ENCODE results near the gene LPP. TPM values are rescaled to one million over a fixed set of nuclear protein-coding genes. Genes with fewer than 3 reads are reported as not detected.

Gene LPP
- total and polyA plus RNA-seq, 2 donors (not counting 1 experiment from before 2014, with no cell fraction given), result 7.6 to 81.7 TPM

GRCh38 chr3:188205992-188206416 is 52.0 kb downstream of the LPP start:
- H2AFZ ChIP-seq (ENCODE audit: insufficient read depth, low read depth, low read length, poor library complexity, severe bottlenecking), result no peak overlapping the region
- H3K27me3 ChIP-seq (replicated peaks in 1 of 4; ENCODE audit: control extremely low read depth in 1 of 4, control insufficient read depth in 3 of 4, insufficient read depth in 4 of 4, low read length in 3 of 4), result no peaks in the 10 kb centered on the region
- no peak overlapping the region for H3K27ac ChIP-seq (ENCODE audit: low read length in 2 of 2)
- peaks cover 0 to 3% of the 10 kb centered on the region in 2 experiments for H3K36me3 ChIP-seq (replicated peaks in 1 of 2; ENCODE audit: control extremely low read depth in 1 of 2, control insufficient read depth in 1 of 2, extremely low read depth in 1 of 2, insufficient read depth in 2 of 2, low read length in 1 of 2)
- H3K9ac ChIP-seq (ENCODE audit: low read length), result no peak overlapping the region
- no peaks in the 10 kb centered on the region for H4K20me1 ChIP-seq (ENCODE audit: control insufficient read depth, insufficient read depth, low read length, poor library complexity, severe bottlenecking)
- no peak overlapping the region for H3K4me2 ChIP-seq (replicated peaks; ENCODE audit: low read depth, low read length, poor library complexity, severe bottlenecking)
- TF ChIP-seq EZH2 (IDR thresholded peaks at IDR 0.05; ENCODE audit: borderline replicate concordance, insufficient read depth, low read depth, low read length, poor library complexity, severe bottlenecking) (no peak), CTCF (IDR thresholded peaks at IDR 0.05) (no peak)
- no peak overlapping the region for H3K4me3 Mint-ChIP-seq
- no peak overlapping the region for H3K27ac Mint-ChIP-seq
- peaks cover 22% of the 10 kb centered on the region for H3K4me1 Mint-ChIP-seq
- no peaks in the 10 kb centered on the region for H3K9me3 ChIP-seq (ENCODE audit: control extremely low read depth in 1 of 3, control insufficient read depth in 2 of 3, insufficient read depth in 1 of 3, low read length in 2 of 3)
- no peaks in the 10 kb centered on the region for H3K9me3 Mint-ChIP-seq (ENCODE audit: insufficient read depth)
- WGBS (ENCODE audit: insufficient coverage), result 90% methylated on average over 7 of the region's 7 CpGs
- ATAC-seq (ENCODE audit: low read depth) (no peak), DNase-seq (no peak)
- peaks cover 28% of the 10 kb centered on the region for H3K79me2 ChIP-seq (ENCODE audit: control insufficient read depth, insufficient read depth, low read length)
- H3K4me3 ChIP-seq (ENCODE audit: control extremely low read depth in 1 of 5, extremely low read depth in 1 of 5, insufficient read depth in 1 of 5, low read depth in 2 of 5, low read length in 4 of 5), result no peak overlapping the region
- CTCF ChIA-PET, result interaction anchor here (0.9 to 1.5 kb wide), 5 partner anchors 8 to 465 kb away, joined by 3 to 6 read pairs (median 3); partner anchors contain the start of gene BCL6
- intact Hi-C loops (cut with micrococcal nuclease), result no loop called here
- H3K27me3 Mint-ChIP-seq, result no peaks in the 10 kb centered on the region
- no peaks in the 10 kb centered on the region for H3K4me1 ChIP-seq (ENCODE audit: control insufficient read depth in 2 of 2, insufficient read depth in 2 of 2, low read length in 2 of 2)
- POLR2A ChIA-PET, result no interaction called here

- peaks cover 24% of the 10 kb centered on the region for H3K4me1 Mint-ChIP-seq
- no peaks in the 10 kb centered on the region for H3K9me3 ChIP-seq (ENCODE audit: control extremely low read depth in 1 of 3, control insufficient read depth in 2 of 3, insufficient read depth in 1 of 3, low read length in 2 of 3)
- no peak for TF ChIP-seq CTCF (IDR thresholded peaks at IDR 0.05)
- TF ChIP-seq EZH2 (IDR thresholded peaks at IDR 0.05; ENCODE audit: borderline replicate concordance, insufficient read depth, low read depth, low read length, poor library complexity, severe bottlenecking), result no peak
- no peak overlapping the region for H3K27ac ChIP-seq (ENCODE audit: low read length in 2 of 2)
- no peaks in the 10 kb centered on the region for H3K27me3 Mint-ChIP-seq
- H3K79me2 ChIP-seq (ENCODE audit: control insufficient read depth, insufficient read depth, low read length), result peaks cover 26% of the 10 kb centered on the region
- DNase-seq (no peak), ATAC-seq (ENCODE audit: low read depth) (no peak)
- H3K4me1 ChIP-seq (ENCODE audit: control insufficient read depth in 2 of 2, insufficient read depth in 2 of 2, low read length in 2 of 2), result no peaks in the 10 kb centered on the region
- H2AFZ ChIP-seq (ENCODE audit: insufficient read depth, low read depth, low read length, poor library complexity, severe bottlenecking), result no peak overlapping the region
- WGBS (ENCODE audit: insufficient coverage), result 100% methylated on average over 1 of the region's 3 CpGs
- H3K4me2 ChIP-seq (replicated peaks; ENCODE audit: low read depth, low read length, poor library complexity, severe bottlenecking), result no peak overlapping the region
- H3K27me3 ChIP-seq (replicated peaks in 1 of 4; ENCODE audit: control extremely low read depth in 1 of 4, control insufficient read depth in 3 of 4, insufficient read depth in 4 of 4, low read length in 3 of 4), result no peaks in the 10 kb centered on the region
- no peak overlapping the region for H3K4me3 ChIP-seq (ENCODE audit: control extremely low read depth in 1 of 5, extremely low read depth in 1 of 5, insufficient read depth in 1 of 5, low read depth in 2 of 5, low read length in 4 of 5)
- H3K9ac ChIP-seq (ENCODE audit: low read length), result no peak overlapping the region
- CTCF ChIA-PET, result interaction anchor here (0.7 kb wide), 2 partner anchors 9 to 53 kb away, joined by 3 read pairs; partner anchors contain the start of gene LPP
- POLR2A ChIA-PET, result no interaction called here
- no peaks in the 10 kb centered on the region for H4K20me1 ChIP-seq (ENCODE audit: control insufficient read depth, insufficient read depth, low read length, poor library complexity, severe bottlenecking)
- intact Hi-C loops (cut with micrococcal nuclease), result no loop called here
- no peak overlapping the region for H3K27ac Mint-ChIP-seq
- no peak overlapping the region for H3K4me3 Mint-ChIP-seq
- H3K36me3 ChIP-seq (replicated peaks in 1 of 2; ENCODE audit: control extremely low read depth in 1 of 2, control insufficient read depth in 1 of 2, extremely low read depth in 1 of 2, insufficient read depth in 2 of 2, low read length in 1 of 2), result peaks cover 0 to 3% of the 10 kb centered on the region in 2 experiments
- H3K9me3 Mint-ChIP-seq (ENCODE audit: insufficient read depth), result no peaks in the 10 kb centered on the region
Measured at GRCh38 chr3:188206787-188207186, 52.8 kb downstream of the LPP start.
